Activated CD4-positive, alpha-beta memory T cell treated with anti-CD3 and anti-CD28 coated beads, Interleukin-2, amount 10 ng/mL, durations not matched to agents 7 days and 5 days (primary cell): Measurements from ENCODE around the gene NDE1. TPM values are rescaled to one million over a fixed set of nuclear protein-coding genes. Genes with fewer than 3 reads are reported as not detected.
"Not testable (repeated sequence)": the region's sequence is repeated elsewhere in the genome, so short reads cannot be mapped to it uniquely, and the experiment has no call there.

ENCODE experiments used
- CTCF ChIA-PET: fragments of 350-600 bp; sonication (Branson Sonifier 250); formaldehyde crosslinking; loops from one replicate; lab custom pipeline; 2021; ENCODE audit warnings: antibody characterized with exemption, inconsistent platforms; lab: Charles Lee
- POLR2A ChIA-PET: fragments of 350-600 bp; sonication (Branson Sonifier 250); formaldehyde crosslinking; loops from one replicate; lab custom pipeline; 2021; ENCODE audit warnings: antibody characterized with exemption; lab: Charles Lee
- DNase-seq: peaks from one replicate; pipeline ENCODE4 v3.0.0-alpha.2; 2020
- H3K27ac Mint-ChIP-seq: one replicate; pipeline ENCODE4 v1.8.0; 2021; ENCODE audit warnings: mild to moderate bottlenecking, mixed read lengths
- H3K27me3 Mint-ChIP-seq: one replicate; pipeline ENCODE4 v1.8.0; 2021; ENCODE audit warnings: mixed read lengths
- H3K36me3 Mint-ChIP-seq: one replicate; pipeline ENCODE4 v1.8.0; 2021; ENCODE audit warnings: low read depth, mixed read lengths
- H3K4me1 Mint-ChIP-seq: one replicate; pipeline ENCODE4 v1.8.0; 2021; ENCODE audit warnings: mixed read lengths
- H3K4me3 Mint-ChIP-seq: one replicate; pipeline ENCODE4 v1.8.0; 2021; ENCODE audit warnings: mild to moderate bottlenecking, mixed read lengths
- H3K9me3 Mint-ChIP-seq: one replicate; pipeline ENCODE4 v1.8.0; 2021; ENCODE audit warnings: mixed read lengths
- total RNA-seq, 2 experiments: library from RNA; stranded (reverse); gene quantifications; one replicate each; pipeline ENCODE4 v1.2.3, GENCODE V29; 2021

The NDE1 gene, protein sequence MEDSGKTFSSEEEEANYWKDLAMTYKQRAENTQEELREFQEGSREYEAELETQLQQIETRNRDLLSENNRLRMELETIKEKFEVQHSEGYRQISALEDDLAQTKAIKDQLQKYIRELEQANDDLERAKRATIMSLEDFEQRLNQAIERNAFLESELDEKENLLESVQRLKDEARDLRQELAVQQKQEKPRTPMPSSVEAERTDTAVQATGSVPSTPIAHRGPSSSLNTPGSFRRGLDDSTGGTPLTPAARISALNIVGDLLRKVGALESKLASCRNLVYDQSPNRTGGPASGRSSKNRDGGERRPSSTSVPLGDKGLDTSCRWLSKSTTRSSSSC
- 100 to 1,000 TPM; 115 to 133 TPM for total RNA-seq

DNA sequence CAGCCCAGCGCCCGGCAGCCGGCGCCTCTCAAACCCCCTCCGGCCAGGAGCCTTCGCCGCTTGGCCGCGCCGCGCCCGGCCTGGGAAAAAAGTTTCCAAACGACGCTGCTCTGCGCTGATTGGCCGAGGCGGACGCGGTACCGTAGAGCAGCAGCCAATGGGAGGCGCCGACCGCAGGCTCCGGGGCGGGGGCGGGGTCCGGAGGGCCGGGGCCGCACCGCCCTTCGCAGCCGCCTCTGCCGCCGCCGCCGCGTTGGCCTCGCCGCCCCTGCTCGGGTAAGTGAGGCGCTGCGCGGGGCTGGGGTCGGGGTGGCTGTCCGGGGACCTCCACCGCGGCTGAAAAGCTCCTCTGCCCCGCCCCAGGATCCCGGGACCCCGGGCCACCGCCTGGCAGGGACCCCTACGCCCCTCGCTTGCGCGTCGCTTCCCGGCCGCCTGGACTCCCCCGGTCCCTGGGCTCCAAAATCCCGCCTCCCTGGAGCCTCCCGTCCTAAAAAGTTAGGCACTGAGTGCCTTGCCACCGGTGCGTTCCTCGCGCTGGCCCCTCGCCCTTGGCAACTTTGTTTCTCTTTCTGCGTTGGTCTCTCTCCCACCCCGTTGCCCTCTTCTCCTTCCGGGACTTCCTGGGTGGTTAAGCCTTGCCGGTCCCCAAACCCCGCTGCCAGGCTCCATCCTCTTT is at the start of gene NDE1:
Gene NDE1, plus strand, starts transcription at position 227 of the 679 bp plus-strand sequence. CDS start 14,534 bp downstream, outside the sequence.
- POLR2A ChIA-PET = interaction anchor here (1.3 to 4.4 kb wide), 4 partner anchors 7 to 59 kb away, joined by 8 to 39 read pairs (median 16); partner anchors contain the start of gene MARF1
- Mint-ChIP-seq H3K36me3 (peaks cover 27% of the 10 kb centered on the region), H3K4me3 (peak within 1 kb of the TSS; percentile 98), H3K9me3 (no peaks in the 10 kb centered on the region), H3K27ac (peak within 1 kb of the TSS; percentile 91), H3K27me3 (no peaks in the 10 kb centered on the region), H3K4me1 (peaks cover 31% of the 10 kb centered on the region)
- peak; percentile 91 for DNase-seq
- CTCF ChIA-PET = interaction anchor here (1.4 kb wide), 1 partner anchor 8 kb away, joined by 4 read pairs; the partner anchor contains the start of gene MARF1

DNA sequence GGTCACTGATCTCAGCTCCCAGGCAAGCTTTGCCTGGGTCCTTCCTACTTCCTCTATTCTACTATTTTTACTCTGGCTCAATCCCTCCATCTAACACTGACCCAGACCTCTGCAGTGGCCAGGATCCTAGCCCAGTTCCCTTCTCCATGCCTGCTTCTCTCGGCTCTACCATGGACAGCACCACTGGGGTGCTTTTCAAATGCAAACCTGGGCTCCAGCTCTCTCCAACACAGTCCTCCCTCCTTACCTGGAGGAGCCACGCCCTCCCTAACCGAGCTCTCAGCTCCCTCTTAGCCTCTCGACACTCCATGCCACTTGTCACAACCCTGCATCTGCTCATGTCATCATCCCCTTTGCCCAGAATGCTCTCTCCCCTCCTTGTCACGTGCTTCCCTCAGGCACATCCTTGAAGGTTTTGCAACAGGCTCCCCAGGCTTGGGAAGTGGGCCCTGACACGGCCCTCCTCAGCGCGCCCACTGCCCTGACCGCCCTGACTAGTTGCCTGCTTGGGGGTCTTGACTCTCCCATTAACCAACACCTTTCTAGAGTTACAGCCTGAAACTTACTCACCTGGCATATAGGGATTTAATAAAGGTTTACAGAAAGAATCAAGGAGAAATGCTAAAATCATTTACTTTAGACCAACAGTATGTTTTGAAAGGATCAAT is 48.7 kb upstream of the NDE1 start:
- DNase-seq = no peak
- ChIA-PET POLR2A (interaction anchor here (0.6 kb wide), 1 partner anchor 8 kb away, joined by 3 read pairs; no protein-coding TSS in a partner anchor), CTCF (no interaction called here)
- Mint-ChIP-seq H3K9me3 (no peaks in the 10 kb centered on the region), H3K27me3 (no peaks in the 10 kb centered on the region), H3K4me1 (no peaks in the 10 kb centered on the region), H3K27ac (no peak overlapping the region), H3K4me3 (no peak overlapping the region), H3K36me3 (peaks cover 80% of the 10 kb centered on the region)

DNA sequence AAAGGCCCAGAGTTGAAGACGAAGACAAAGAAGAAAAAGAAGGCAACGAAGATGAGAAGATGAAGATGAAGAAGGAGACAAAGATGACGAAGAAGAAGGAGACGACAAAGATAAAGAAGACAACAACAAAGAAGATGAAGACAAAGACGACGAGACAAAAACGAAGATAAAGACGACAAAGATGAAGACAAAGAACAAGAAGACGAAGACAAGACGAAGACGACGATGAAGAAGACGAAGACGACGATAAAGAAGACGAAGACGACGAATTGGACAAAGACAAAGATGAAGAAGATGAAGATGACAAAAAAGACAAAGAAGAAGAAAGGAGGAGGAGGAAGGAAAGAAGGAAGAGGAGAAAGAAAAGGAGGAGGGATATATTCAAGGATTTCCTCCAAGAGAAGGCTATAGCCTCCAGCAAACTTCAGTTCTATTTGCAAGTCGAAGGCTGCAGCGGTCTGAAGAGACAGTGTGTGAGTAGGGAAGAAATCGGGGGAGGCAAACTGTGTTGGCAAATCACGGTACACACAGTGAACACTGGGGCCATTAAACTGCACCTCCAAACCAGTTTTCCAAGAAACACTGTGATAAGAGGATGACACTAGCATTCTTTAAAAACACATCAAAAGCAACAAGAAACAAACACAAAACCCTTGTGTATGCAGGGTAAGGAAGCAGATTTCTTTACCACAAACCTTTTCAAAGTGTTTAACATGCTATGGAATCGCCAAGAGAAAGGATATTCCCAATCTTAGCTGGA is 47.6 kb upstream of the NDE1 start:
- H3K27ac Mint-ChIP-seq = no peak overlapping the region
- H3K36me3 Mint-ChIP-seq = peaks cover 80% of the 10 kb centered on the region
- no peaks in the 10 kb centered on the region for H3K9me3 Mint-ChIP-seq
- no peak overlapping the region for H3K4me3 Mint-ChIP-seq
- no peaks in the 10 kb centered on the region for H3K27me3 Mint-ChIP-seq
- DNase-seq = no peak
- ChIA-PET POLR2A (no interaction called here), CTCF (no interaction called here)
- no peaks in the 10 kb centered on the region for H3K4me1 Mint-ChIP-seq

- CTCF ChIA-PET = interaction anchor here (1.6 kb wide), 1 partner anchor 8 kb away, joined by 3 read pairs; no protein-coding TSS in a partner anchor
- Mint-ChIP-seq H3K4me3 (no peak overlapping the region), H3K27ac (peak overlapping the region; percentile 4), H3K4me1 (no peaks in the 10 kb centered on the region), H3K27me3 (no peaks in the 10 kb centered on the region), H3K9me3 (no peaks in the 10 kb centered on the region), H3K36me3 (peaks cover 83% of the 10 kb centered on the region)
- POLR2A ChIA-PET = interaction anchor here (1.0 to 1.4 kb wide), 2 partner anchors 8 kb away, joined by 4 read pairs; no protein-coding TSS in a partner anchor
- no peak for DNase-seq
These were observed 45.3 kb upstream of the NDE1 start for GRCh38 chr16:15604460-15605440.

GRCh38 chr16:15605839-15606517 is 44.1 kb upstream of the NDE1 start:
- Mint-ChIP-seq H3K4me3 (no peak overlapping the region), H3K4me1 (peaks cover 7% of the 10 kb centered on the region), H3K27ac (peak overlapping the region; percentile 13), H3K27me3 (no peaks in the 10 kb centered on the region), H3K9me3 (no peaks in the 10 kb centered on the region), H3K36me3 (peaks cover 84% of the 10 kb centered on the region)
- CTCF ChIA-PET = no interaction called here
- POLR2A ChIA-PET = interaction anchor here (1.0 to 3.1 kb wide), 2 partner anchors 9 to 37 kb away, joined by 4 to 11 read pairs; partner anchors contain the start of gene MARF1
- DNase-seq = no peak

GRCh38 chr16:15606518-15607220 is 43.4 kb upstream of the NDE1 start:
- H3K4me1 Mint-ChIP-seq = peaks cover 7% of the 10 kb centered on the region
- peaks cover 82% of the 10 kb centered on the region for H3K36me3 Mint-ChIP-seq
- ChIA-PET POLR2A (interaction anchor here (3.1 kb wide), 1 partner anchor 36 kb away, joined by 11 read pairs; the partner anchor contains the start of gene MARF1), CTCF (no interaction called here)
- no peaks in the 10 kb centered on the region for H3K27me3 Mint-ChIP-seq
- no peaks in the 10 kb centered on the region for H3K9me3 Mint-ChIP-seq
- DNase-seq = no peak
- no peak overlapping the region for H3K4me3 Mint-ChIP-seq
- H3K27ac Mint-ChIP-seq = peak overlapping the region; percentile 24

GRCh38 chr16:15607221-15607699 is 42.8 kb upstream of the NDE1 start:
- CTCF ChIA-PET = not testable (repeated sequence)
- peak overlapping the region; percentile 24 for H3K27ac Mint-ChIP-seq

DNA sequence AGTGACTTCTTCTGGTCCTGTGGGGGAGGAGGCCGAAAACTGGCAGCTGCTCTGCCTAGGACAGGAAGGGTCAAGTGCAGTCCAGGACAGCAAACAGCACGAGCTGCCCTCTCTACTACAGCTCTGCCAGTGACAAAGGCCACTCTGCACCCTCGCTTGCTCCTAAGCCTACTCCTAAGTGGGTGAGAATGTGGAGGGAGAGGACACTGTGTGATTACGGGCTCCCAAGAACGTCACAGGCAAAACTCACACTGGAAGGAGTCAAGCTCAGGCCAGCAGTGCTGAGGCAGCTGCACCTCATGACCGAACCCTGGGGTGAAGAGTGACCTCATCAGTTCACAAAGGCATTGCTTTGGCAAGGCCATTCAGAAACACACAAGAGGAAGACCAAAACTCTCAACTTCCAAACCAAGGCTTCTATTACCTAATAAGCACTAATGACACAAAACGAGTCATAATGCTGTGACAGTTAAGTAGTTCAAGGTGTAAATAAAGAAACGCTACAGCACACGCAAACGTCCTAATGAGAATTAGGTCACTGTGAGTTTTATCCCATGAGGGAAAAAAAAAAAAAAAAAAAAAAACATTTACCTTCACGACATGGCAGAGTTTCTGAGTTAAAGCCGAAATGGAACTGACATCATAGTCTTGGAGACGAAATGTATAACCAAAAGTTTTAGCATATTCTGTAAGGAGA is 42.2 kb upstream of the NDE1 start:
- POLR2A ChIA-PET = interaction anchor here (3.1 kb wide), 1 partner anchor 35 kb away, joined by 11 read pairs; the partner anchor contains the start of gene MARF1
- no peak for DNase-seq
- Mint-ChIP-seq H3K4me1 (peaks cover 7% of the 10 kb centered on the region), H3K36me3 (peaks cover 80% of the 10 kb centered on the region), H3K9me3 (no peaks in the 10 kb centered on the region), H3K27me3 (no peaks in the 10 kb centered on the region), H3K4me3 (no peak overlapping the region), H3K27ac (no peak overlapping the region)
- CTCF ChIA-PET = no interaction called here

More at GRCh38 chr16:15607221-15607699, 42.8 kb upstream of the NDE1 start:
- DNase-seq, H3K4me1 Mint-ChIP-seq, H3K9me3 Mint-ChIP-seq, H3K4me3 Mint-ChIP-seq, H3K27me3 Mint-ChIP-seq: not testable (repeated sequence)
- peaks cover 79% of the 10 kb centered on the region for H3K36me3 Mint-ChIP-seq
- POLR2A ChIA-PET = interaction anchor here (3.1 kb wide), 1 partner anchor 36 kb away, joined by 11 read pairs; the partner anchor contains the start of gene MARF1

DNA sequence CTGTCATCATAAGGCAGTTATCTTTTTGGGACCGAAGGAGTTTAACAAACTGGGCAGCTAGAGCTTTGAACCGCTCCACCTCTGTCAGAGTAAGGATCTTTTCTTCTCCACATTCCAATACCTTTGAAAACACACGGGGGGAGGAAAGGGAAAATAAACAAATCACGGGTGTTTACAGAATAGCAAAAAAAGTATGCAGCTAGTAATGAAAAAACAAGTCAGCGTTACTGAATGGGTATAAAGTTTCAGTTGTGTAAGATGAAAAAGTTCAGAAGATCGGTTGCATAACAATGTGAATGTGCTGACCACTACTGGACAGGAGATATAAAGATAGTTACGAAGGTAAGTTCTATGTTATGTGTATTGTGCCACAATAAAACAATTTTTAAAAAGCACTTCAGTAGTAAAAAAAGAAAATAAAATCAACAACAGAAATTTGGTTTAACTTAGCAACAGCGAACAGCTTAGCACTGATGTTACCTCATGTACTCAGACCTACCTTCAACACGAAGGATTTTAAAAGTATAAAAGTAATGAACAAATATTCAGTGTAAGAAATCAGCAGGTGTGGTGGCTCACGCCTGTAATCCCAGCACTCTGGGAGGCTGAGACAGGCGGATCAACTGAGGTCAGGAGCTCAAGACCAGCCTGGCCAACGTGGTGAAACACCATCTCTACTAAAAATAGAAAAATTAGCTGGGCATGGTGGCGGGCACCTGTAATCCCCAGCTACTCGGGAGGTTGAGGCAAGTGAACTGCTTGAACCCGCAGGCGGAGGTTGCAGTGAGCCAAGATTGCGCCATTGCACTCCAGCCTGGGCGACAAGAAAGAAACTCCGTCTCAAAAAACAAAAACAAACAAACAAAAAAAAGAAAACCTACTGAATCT is 41.4 kb upstream of the NDE1 start:
- Mint-ChIP-seq H3K36me3 (peaks cover 78% of the 10 kb centered on the region), H3K4me3 (no peak overlapping the region), H3K4me1 (peaks cover 7% of the 10 kb centered on the region), H3K9me3 (no peaks in the 10 kb centered on the region), H3K27me3 (no peaks in the 10 kb centered on the region), H3K27ac (no peak overlapping the region)
- DNase-seq = no peak
- POLR2A ChIA-PET = interaction anchor here (1.1 to 3.1 kb wide), 2 partner anchors 8 to 34 kb away, joined by 3 to 11 read pairs; partner anchors contain the start of gene MARF1
- CTCF ChIA-PET = no interaction called here
